Transverse colon (tissue), 4 donors: Measurements from ENCODE around the gene HECTD2. TPM values are rescaled to one million over a fixed set of nuclear protein-coding genes. Genes with fewer than 3 reads are reported as not detected.
"Not testable (repeated sequence)": the region's sequence is repeated elsewhere in the genome, so short reads cannot be mapped to it uniquely, and the experiment has no call there.

ENCODE experiments used
- DNase-seq: peaks from one replicate; pipeline ENCODE4 v3.0.0-alpha.2; 2019
- H3K27ac ChIP-seq, 4 donors: fragments of 200-600 bp; sonication (generic); 2 replicates each; pipeline ENCODE4 v1.5.1; 2016 to 2018; ENCODE audit warnings: inconsistent platforms in 4 of 4
- H3K27me3 ChIP-seq: fragments of 200-600 bp; sonication (generic); 2 replicates; pipeline ENCODE4 v1.5.1; 2017; ENCODE audit warnings: inconsistent platforms
- H3K36me3 ChIP-seq, 4 donors: fragments of 200-600 bp; sonication (generic); 2 replicates each; pipeline ENCODE4 v1.5.1; 2017 to 2019; ENCODE audit warnings: inconsistent platforms in 4 of 4
- H3K4me1 ChIP-seq, 4 donors: fragments of 200-600 bp; sonication (generic); 2 replicates each; pipeline ENCODE4 v1.5.1; 2017 to 2020; ENCODE audit warnings: inconsistent platforms in 4 of 4
- H3K4me3 ChIP-seq, 4 donors: fragments of 200-600 bp; sonication (generic); 1 replicate in 1 of 4; 2 replicates in 3 of 4; pipeline versions ENCODE4 v1.5.1 to v1.6.1; 2017 to 2019; ENCODE audit warnings: inconsistent platforms in 4 of 4
- H3K9me3 ChIP-seq, 2 donors: fragments of 200-600 bp; sonication (generic); 2 replicates each; pipeline ENCODE4 v1.5.1; 2017 to 2019; ENCODE audit warnings: inconsistent platforms in 2 of 2
- CTCF ChIP-seq, 5 experiments: fragments of 200-600 bp in 3 of 5; fragments of 450-650 bp in 2 of 5; sonication (generic) in 3 of 5; IDR thresholded peaks; 1 replicate in 2 of 5; 2 replicates in 3 of 5; pipeline ENCODE4 v1.5.1; 2016 to 2017; ENCODE audit warnings: antibody characterized with exemption in 5 of 5, inconsistent platforms in 3 of 5, mild to moderate bottlenecking in 2 of 5, moderate library complexity in 1 of 5
- EP300 ChIP-seq: sonication (generic); formaldehyde crosslinking; IDR thresholded peaks from one replicate; pipeline ENCODE4 v1.6.1; 2017; ENCODE audit warnings: antibody characterized with exemption, low read depth
- POLR2A ChIP-seq: fragments of 450-650 bp; IDR thresholded peaks from one replicate; pipeline ENCODE4 v1.6.1; 2016; ENCODE audit warnings: antibody characterized with exemption, mild to moderate bottlenecking, moderate library complexity
- POLR2AphosphoS5 ChIP-seq, 3 donors: sonication (generic); formaldehyde crosslinking; IDR thresholded peaks; one replicate each; pipeline ENCODE4 v1.6.1; 2016; ENCODE audit warnings: antibody characterized with exemption in 3 of 3
- WGBS, 2 donors: methylation state at CpG; one replicate each; pipeline ENCODE4 v1.1.5; 2018; ENCODE audit warnings: low coverage in 1 of 2; 5-methylcytosine and 5-hydroxymethylcytosine counted together
- in situ Hi-C, 4 donors: fragments of 200-750 bp; cut with MboI; loops; one replicate each; pipeline versions ENCODE4 v1.15.0 to v1.15.1; 2017; ENCODE audit warnings: low sequenced_read_pairs in 3 of 4, low pct_ligation_motif_present in 1 of 4, low pct_unique_long_range_greater_than_20kb in 1 of 4
- intact Hi-C: fragments of 100-400 bp; cut with DNase I; formaldehyde crosslinking; loops from one replicate; pipeline ENCODE4 v1.15.1; 2023; ENCODE audit warnings: low total_unique reads
- total RNA-seq, 4 donors: library from RNA; depleted of rRNA; stranded (reverse); fragments of >200 nt; gene quantifications; one replicate each; pipeline ENCODE4 v1.1.0, GENCODE V29; 2016

Gene HECTD2
- total RNA-seq = 10 to 100 TPM in 1 of 4 donors, 1 to 10 TPM in 3; 6.8 to 10.3 (median 8.1) TPM

- no peaks in the 10 kb centered on the region for H3K36me3 ChIP-seq
- H3K27me3 ChIP-seq = no peaks in the 10 kb centered on the region
- intact Hi-C loops (loop anchor here (1.0 kb wide), 1 partner anchor 21 kb away; no protein-coding TSS in a partner anchor), in situ Hi-C loops (no loop called here)
- H3K27ac ChIP-seq = peak within 1 kb of the TSS; percentile 95 to 99 (median 98)
- H3K4me3 ChIP-seq = peak within 1 kb of the TSS; percentile 67 to 83 (median 75)
- 1% methylated on average over 77 of the region's 111 CpGs; no CpG with 5 or more reads in 1 of the 2 donors for WGBS, 2 donors
- DNase-seq = peak; percentile 84
- H3K4me1 ChIP-seq = peaks cover 4 to 37% (median 10%) of the 10 kb centered on the region in 4 donors
- peak; percentile 50 for TF ChIP-seq POLR2A
- TF ChIP-seq EP300 = no peak
- peak in 4 of 5 experiments; percentile 25 to 64 (median 38) for TF ChIP-seq CTCF (IDR thresholded peaks at IDR 0.05)
- peak in 1 of 3 donors; percentile 9 for TF ChIP-seq POLR2AphosphoS5 (IDR thresholded peaks at IDR 0.05)
- H3K9me3 ChIP-seq = no peaks in the 10 kb centered on the region
Measured at GRCh38 chr10:91409869-91410637, at the start of gene HECTD2. Gene HECTD2, plus strand, starts transcription at chr10:91410344. Its CDS starts 95 bp downstream, at chr10:91410439.

DNA sequence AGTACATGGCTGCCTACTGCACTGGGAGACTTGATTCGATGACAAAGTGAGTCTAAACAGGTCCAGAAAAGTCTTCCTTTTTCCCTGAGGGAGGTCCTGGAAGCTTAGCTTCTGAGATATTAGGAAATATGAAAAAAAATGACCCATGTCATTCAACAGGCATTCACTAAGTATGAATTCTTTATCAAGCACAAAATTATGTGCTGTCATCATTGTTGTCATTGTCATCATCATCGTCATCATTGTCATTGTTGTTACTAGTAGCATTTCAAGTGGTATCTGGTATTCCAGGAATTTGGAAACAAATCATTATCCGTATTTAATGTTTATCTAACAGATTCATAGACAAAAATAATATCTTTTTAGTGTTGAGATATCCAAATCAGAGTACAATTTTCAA, 49.7 kb upstream of the HECTD2 start:
- H3K4me3 ChIP-seq = no peak overlapping the region
- WGBS, 2 donors = 71 to 89% methylated on average over 3 of the region's 3 CpGs
- intact Hi-C loops (no loop called here), in situ Hi-C loops (no loop called here)
- no peaks in the 10 kb centered on the region for H3K36me3 ChIP-seq
- H3K27ac ChIP-seq = no peak overlapping the region
- TF ChIP-seq CTCF (IDR thresholded peaks at IDR 0.05) (no peak), POLR2A (no peak), POLR2AphosphoS5 (IDR thresholded peaks at IDR 0.05) (no peak), EP300 (no peak)
- H3K4me1 ChIP-seq = no peaks in the 10 kb centered on the region
- no peaks in the 10 kb centered on the region for H3K9me3 ChIP-seq
- DNase-seq = no peak
- H3K27me3 ChIP-seq = no peaks in the 10 kb centered on the region

GRCh38 chr10:91365519-91365918, 44.6 kb upstream of the HECTD2 start:
- intact Hi-C loops, H3K9me3 ChIP-seq, H3K36me3 ChIP-seq, in situ Hi-C loops, H3K4me3 ChIP-seq, DNase-seq, H3K27me3 ChIP-seq, H3K27ac ChIP-seq, H3K4me1 ChIP-seq: not testable (repeated sequence)
- WGBS, 2 donors = 84 to 89% methylated on average over 3 of the region's 3 CpGs

DNA sequence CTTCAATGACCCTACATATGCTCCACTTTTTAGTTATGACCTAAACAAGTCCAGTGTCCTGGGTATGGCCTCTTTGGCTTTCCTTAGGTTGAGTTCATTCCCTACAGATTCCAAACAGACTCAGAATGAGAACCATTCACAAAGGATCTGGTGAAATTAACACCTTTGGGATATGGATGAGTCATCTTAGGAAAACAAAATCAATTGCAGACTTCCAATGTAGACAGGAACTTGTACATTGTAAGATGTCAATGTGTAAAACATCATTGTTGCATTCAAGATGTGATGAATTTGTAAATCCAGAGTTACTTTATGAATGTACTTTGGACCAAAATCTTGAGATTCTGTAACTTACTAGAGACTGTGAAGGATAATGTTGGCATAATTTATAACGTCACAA, 43.4 kb upstream of the HECTD2 start:
- WGBS, 2 donors = 50 to 86% methylated on average over 1 of the region's 1 CpG
- in situ Hi-C loops = no loop called here
- DNase-seq = no peak
- TF ChIP-seq EP300 (no peak), POLR2A (no peak), POLR2AphosphoS5 (IDR thresholded peaks at IDR 0.05) (no peak), CTCF (IDR thresholded peaks at IDR 0.05) (no peak)
- Histone ChIP-seq H3K27me3 (no peaks in the 10 kb centered on the region), H3K36me3 (no peaks in the 10 kb centered on the region), H3K9me3 (no peaks in the 10 kb centered on the region), H3K4me1 (no peaks in the 10 kb centered on the region), H3K4me3 (no peak overlapping the region), H3K27ac (no peak overlapping the region)
- intact Hi-C loops = no loop called here
